RWPE1 (cell line): ENCODE data around the gene NUTM1.

Experiments
- CTCF ChIA-PET: fragments of 350-600 bp; sonication (Branson Sonifier 250); formaldehyde crosslinking; extraction: SDS; loops from one replicate; lab custom pipeline; 2021; lab: Yijun Ruan, JAX
- POLR2A ChIA-PET: fragments of 400-600 bp; formaldehyde crosslinking; extraction: SDS; loops from one replicate; lab custom pipeline; 2020; ENCODE audit warnings: antibody characterized with exemption; ENCODE audit not compliant: low non-redundant PET; lab: Yijun Ruan, JAX
- DNase-seq: peaks from one replicate; pipeline ENCODE4 v3.0.0; 2012; ENCODE audit warnings: low spot score
- H3K27ac ChIP-seq: fragments of 450-650 bp; 2 replicates; pipeline ENCODE4 v1.5.1; 2017
- CTCF ChIP-seq: fragments of 450-650 bp; conservative IDR thresholded peaks from 2 replicates; pipeline ENCODE4 v1.5.1; 2017; ENCODE audit warnings: low read depth, mild to moderate bottlenecking

Gene NUTM1

GRCh38 chr15:34354286-34354685, 11.2 kb downstream of the NUTM1 start:
- no peak for TF ChIP-seq CTCF
- POLR2A ChIA-PET = no interaction called here
- no peak overlapping the region for H3K27ac ChIP-seq
- no peak for DNase-seq
- CTCF ChIA-PET = interaction anchor here (0.8 kb wide), 1 partner anchor 1498 kb away, joined by 5 read pairs; no protein-coding TSS in a partner anchor

GRCh38 chr15:34355241-34355640, 12.1 kb downstream of the NUTM1 start:
- H3K27ac ChIP-seq = no peak overlapping the region
- POLR2A ChIA-PET = no interaction called here
- no peak for TF ChIP-seq CTCF
- no peak for DNase-seq
- CTCF ChIA-PET = interaction anchor here (0.6 to 2.3 kb wide), 2 partner anchors 12 to 429 kb away, joined by 4 to 14 read pairs; partner anchors contain the start of gene LPCAT4

GRCh38 chr15:34357653-34358052, 14.5 kb downstream of the NUTM1 start:
- TF ChIP-seq CTCF = no peak
- POLR2A ChIA-PET = no interaction called here
- H3K27ac ChIP-seq = no peak overlapping the region
- DNase-seq = no peak
- CTCF ChIA-PET = interaction anchor here (1.0 to 1.1 kb wide), 2 partner anchors 11 to 15 kb away, joined by 3 to 13 read pairs; partner anchors contain the start of genes NOP10 and NUTM1

DNA sequence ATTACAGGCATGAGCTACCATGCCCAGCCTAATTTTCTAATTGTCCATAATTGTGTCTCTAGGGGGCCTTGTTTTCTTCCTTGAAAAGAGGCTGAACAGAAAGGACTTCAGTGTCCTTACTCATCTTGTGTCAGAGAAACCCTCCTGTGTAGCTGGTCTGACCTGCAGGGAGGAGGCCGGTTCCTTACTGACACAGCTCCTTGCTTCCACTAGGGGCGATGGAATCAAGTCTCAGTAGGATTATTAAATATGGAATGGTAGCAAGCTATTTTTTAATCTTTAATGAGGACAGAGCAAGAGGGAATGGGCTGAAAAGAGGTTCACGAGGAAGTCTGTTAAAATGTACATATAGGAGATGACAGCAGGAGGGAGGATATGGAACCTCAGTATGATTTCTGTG, 15.3 kb downstream of the NUTM1 start:
- CTCF ChIA-PET = interaction anchor here (0.6 to 1.1 kb wide), 4 partner anchors 9 to 459 kb away, joined by 3 to 13 read pairs (median 4); partner anchors contain the start of genes LPCAT4, NOP10 and NUTM1
- POLR2A ChIA-PET = interaction anchor here (0.8 kb wide), 1 partner anchor 8 kb away, joined by 3 read pairs; the partner anchor contains the start of gene LPCAT4
- H3K27ac ChIP-seq = no peak overlapping the region
- peak; percentile 43 for DNase-seq
- no peak for TF ChIP-seq CTCF

DNA sequence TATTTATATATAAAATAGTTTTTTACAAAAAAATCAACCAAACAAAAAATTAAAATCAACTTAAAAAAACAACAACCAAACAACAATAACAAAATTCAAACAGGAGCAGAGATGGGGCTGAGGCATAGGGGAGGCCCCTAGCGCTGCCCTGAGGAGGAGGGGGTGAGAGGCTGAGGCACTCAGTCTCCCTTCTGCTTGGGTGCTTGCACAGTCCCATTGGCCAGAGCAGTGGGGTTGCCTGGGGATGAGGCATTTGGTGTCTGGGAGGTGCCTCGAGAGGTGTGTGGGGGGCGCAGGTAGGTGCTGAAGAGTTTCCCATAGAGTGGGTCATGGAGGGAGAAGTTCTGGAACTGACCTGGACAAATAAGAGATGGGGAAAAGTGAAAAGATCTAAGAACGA, 15.8 kb downstream of the NUTM1 start:
- CTCF ChIA-PET = interaction anchor here (0.7 to 1.3 kb wide), 3 partner anchors 9 to 460 kb away, joined by 3 to 4 read pairs (median 3); partner anchors contain the start of genes NOP10 and NUTM1
- POLR2A ChIA-PET = interaction anchor here (0.8 kb wide), 1 partner anchor 8 kb away, joined by 3 read pairs; the partner anchor contains the start of gene LPCAT4
- no peak for DNase-seq
- TF ChIP-seq CTCF = no peak
- no peak overlapping the region for H3K27ac ChIP-seq

DNA sequence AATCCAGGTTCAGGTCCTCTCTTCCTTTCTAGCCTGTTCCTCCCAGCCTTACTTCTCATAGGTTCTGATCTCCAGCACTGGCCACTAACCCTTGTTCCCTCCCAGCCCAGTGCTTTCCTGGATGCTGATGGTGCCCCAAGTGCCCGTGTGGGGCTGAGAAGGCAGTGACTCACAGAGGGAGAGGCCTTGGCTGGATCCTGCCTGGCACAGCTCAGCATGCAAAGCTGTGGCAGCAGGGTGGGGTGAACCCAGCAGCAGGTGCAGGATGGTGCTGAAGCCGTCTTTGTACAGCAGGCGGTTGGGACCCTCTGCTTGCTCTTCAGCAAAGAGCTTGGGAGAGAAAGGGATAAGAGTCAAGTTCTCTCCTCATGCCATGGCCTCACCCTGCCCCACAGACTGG, 16.3 kb downstream of the NUTM1 start:
- ChIA-PET CTCF (interaction anchor here (0.6 to 1.3 kb wide), 2 partner anchors 9 to 224 kb away, joined by 3 read pairs; no protein-coding TSS in a partner anchor), POLR2A (no interaction called here)
- peak overlapping the region; percentile 22; the same call in 1 of the 2 replicates for H3K27ac ChIP-seq
- no peak for TF ChIP-seq CTCF
- DNase-seq = peak; percentile 45
